H9 (cell line): Measurements from ENCODE around the gene DNAI4. TPM values are rescaled to one million over a fixed set of nuclear protein-coding genes. Genes with fewer than 3 reads are reported as not detected.

Experiments used
- DNase-seq: peaks from one replicate; pipeline ENCODE4 v3.0.0-alpha.2; 2017
- H2AFZ ChIP-seq: one replicate; pipeline ENCODE4 v1.6.1; 2013; ENCODE audit warnings: mild to moderate bottlenecking, low read length, control low read depth, moderate library complexity
- H2AK5ac ChIP-seq: 2 replicates; pipeline ENCODE4 v1.6.1; 2013; ENCODE audit warnings: low read length, control low read depth, mixed read lengths; ENCODE audit not compliant: insufficient read length
- H2BK120ac ChIP-seq: one replicate; pipeline ENCODE4 v1.6.1; 2013; ENCODE audit warnings: low read depth, mild to moderate bottlenecking, low read length, control low read depth, inconsistent platforms; ENCODE audit not compliant: poor library complexity, severe bottlenecking
- H2BK12ac ChIP-seq: 2 replicates; pipeline ENCODE4 v1.6.1; 2013; ENCODE audit warnings: low read length, control low read depth, mixed read lengths, low read depth; ENCODE audit not compliant: insufficient read length
- H2BK15ac ChIP-seq: 2 replicates; pipeline ENCODE4 v1.6.1; 2013; ENCODE audit warnings: low read depth, low read length, control low read depth
- H2BK20ac ChIP-seq: one replicate; pipeline ENCODE4 v1.6.1; 2013; ENCODE audit warnings: low read depth, mild to moderate bottlenecking, low read length, control low read depth, inconsistent platforms; ENCODE audit not compliant: poor library complexity, severe bottlenecking
- H2BK5ac ChIP-seq: 2 replicates; pipeline ENCODE4 v1.6.1; 2013; ENCODE audit warnings: low read length, control low read depth, mixed read lengths; ENCODE audit not compliant: insufficient read length
- H3K14ac ChIP-seq: 2 replicates; pipeline ENCODE4 v1.6.1; 2013; ENCODE audit warnings: low read length, control low read depth; ENCODE audit not compliant: insufficient read depth
- H3K18ac ChIP-seq: 2 replicates; pipeline ENCODE4 v1.6.1; 2013; ENCODE audit warnings: low read depth, mild to moderate bottlenecking, mixed read lengths, low read length, control low read depth; ENCODE audit not compliant: insufficient read length
- H3K23ac ChIP-seq: 2 replicates; pipeline ENCODE4 v1.6.1; 2013; ENCODE audit warnings: low read length, control low read depth, mixed read lengths, low read depth; ENCODE audit not compliant: insufficient read length
- H3K23me2 ChIP-seq: 2 replicates; pipeline ENCODE4 v1.6.1; 2013; ENCODE audit warnings: low read depth, mild to moderate bottlenecking, mixed read lengths, low read length, control low read depth; ENCODE audit not compliant: insufficient read length, poor library complexity, severe bottlenecking
- H3K27ac ChIP-seq: 2 replicates; pipeline ENCODE4 v1.5.1; 2013; ENCODE audit warnings: low read length, control low read depth, mixed read lengths, low read depth; ENCODE audit not compliant: insufficient read length
- H3K27me3 ChIP-seq: 2 replicates; pipeline ENCODE4 v1.6.1; 2013; ENCODE audit warnings: low read length, control low read depth, inconsistent platforms; ENCODE audit not compliant: insufficient read depth
- H3K4ac ChIP-seq: 2 replicates; pipeline ENCODE4 v1.6.1; 2013; ENCODE audit warnings: low read depth, mild to moderate bottlenecking, control low read depth, inconsistent platforms, low read length, moderate library complexity
- H3K4me1 ChIP-seq: 2 replicates; pipeline ENCODE4 v1.6.1; 2013; ENCODE audit warnings: low read length, control low read depth, inconsistent platforms; ENCODE audit not compliant: insufficient read depth
- H3K4me2 ChIP-seq: 2 replicates; pipeline ENCODE4 v1.6.1; 2013; ENCODE audit warnings: low read length, control low read depth, mixed read lengths; ENCODE audit not compliant: insufficient read length, insufficient read depth
- H3K56ac ChIP-seq: 2 replicates; pipeline ENCODE4 v1.6.1; 2013; ENCODE audit warnings: low read depth, mild to moderate bottlenecking, mixed read lengths, low read length, control low read depth; ENCODE audit not compliant: insufficient read length
- H3K79me1 ChIP-seq: 2 replicates; pipeline ENCODE4 v1.6.1; 2013; ENCODE audit warnings: low read depth, mild to moderate bottlenecking, moderate library complexity, low read length, control low read depth, inconsistent platforms; ENCODE audit not compliant: insufficient read depth, poor library complexity, severe bottlenecking
- H3K79me2 ChIP-seq: 2 replicates; pipeline ENCODE4 v1.6.1; 2013; ENCODE audit warnings: low read length, control low read depth, inconsistent platforms; ENCODE audit not compliant: insufficient read depth
- H3K9ac ChIP-seq: 2 replicates; pipeline ENCODE4 v1.6.1; 2013; ENCODE audit warnings: low read length, control low read depth, mixed read lengths; ENCODE audit not compliant: insufficient read length; ENCODE audit errors: extremely low read depth
- H3K9me3 ChIP-seq: one replicate; pipeline ENCODE4 v1.6.1; 2013; ENCODE audit warnings: low read depth, low read length, inconsistent platforms; ENCODE audit not compliant: control insufficient read depth
- H3T11ph ChIP-seq: one replicate; pipeline ENCODE4 v1.6.1; 2013; ENCODE audit warnings: mild to moderate bottlenecking, low read length, control low read depth, inconsistent platforms
- H4K20me1 ChIP-seq: one replicate; pipeline ENCODE4 v1.6.1; 2013; ENCODE audit not compliant: control insufficient read depth, insufficient read length, insufficient read depth
- H4K5ac ChIP-seq: 2 replicates; pipeline ENCODE4 v1.6.1; 2013; ENCODE audit warnings: low read depth, mild to moderate bottlenecking, mixed read lengths, low read length, control low read depth; ENCODE audit not compliant: insufficient read length
- H4K8ac ChIP-seq: replicated peaks from 2 replicates; pipeline ENCODE4 v1.6.1; 2013; ENCODE audit warnings: low read length, control low read depth, mixed read lengths, low read depth; ENCODE audit not compliant: insufficient read length
- H4K91ac ChIP-seq: 2 replicates; pipeline ENCODE4 v1.6.1; 2013; ENCODE audit warnings: low read depth, mild to moderate bottlenecking, moderate library complexity, mixed read lengths, low read length, control low read depth; ENCODE audit not compliant: insufficient read length
- H3K27ac Mint-ChIP-seq, 3 experiments: 2 replicates in 2 of 3; 3 replicates in 1 of 3; pipeline ENCODE4 v1.8.0; 2020 to 2021; ENCODE audit warnings: mixed read lengths in 3 of 3, mild to moderate bottlenecking in 1 of 3, moderate library complexity in 1 of 3
- H3K27me3 Mint-ChIP-seq: 2 replicates; pipeline ENCODE4 v1.8.0; 2021; ENCODE audit warnings: low read depth, mild to moderate bottlenecking, moderate library complexity, mixed read lengths
- H3K36me3 Mint-ChIP-seq, 3 experiments: 2 replicates in 2 of 3; 3 replicates in 1 of 3; pipeline ENCODE4 v1.8.0; 2020 to 2021; ENCODE audit warnings: low read depth in 3 of 3, mixed read lengths in 3 of 3; ENCODE audit not compliant: insufficient read depth in 1 of 3
- H3K4me1 Mint-ChIP-seq, 2 experiments: 2 replicates each; pipeline ENCODE4 v1.8.0; 2020; ENCODE audit warnings: mixed read lengths in 2 of 2
- H3K4me3 Mint-ChIP-seq, 2 experiments: 2 replicates in 1 of 2; 3 replicates in 1 of 2; pipeline ENCODE4 v1.8.0; 2020 to 2021; ENCODE audit warnings: mild to moderate bottlenecking in 2 of 2, mixed read lengths in 2 of 2, moderate library complexity in 1 of 2
- H3K9me3 Mint-ChIP-seq, 2 experiments: 2 replicates in 1 of 2; 3 replicates in 1 of 2; pipeline ENCODE4 v1.8.0; 2020; ENCODE audit warnings: mild to moderate bottlenecking in 2 of 2, mixed read lengths in 2 of 2, moderate library complexity in 1 of 2
- WGBS: extraction: QIAGEN DNeasy Blood & Tissue Kit; methylation state at CpG from one replicate; pipeline ENCODE4 v1.1.7; 2013; ENCODE audit warnings: missing lambda C conversion rate, low lambda C conversion rate, mixed read lengths; ENCODE audit not compliant: insufficient read length; ENCODE audit errors: extremely low coverage; 5-methylcytosine and 5-hydroxymethylcytosine counted together
- total RNA-seq: library from RNA; stranded (reverse); gene quantifications from 2 replicates; pipeline ENCODE4 v1.2.1, GENCODE V29; 2021
- TF ChIP-seq, protein P1 (sequence below): fragments of 200-600 bp; sonication (generic); conservative IDR thresholded peaks from 3 replicates; pipeline ENCODE4 v1.8.0; 2021; ENCODE audit warnings: antibody characterized with exemption, mild to moderate bottlenecking

Gene DNAI4
- total RNA-seq, 1 experiment from 2014 or later: 1.4 TPM

DNA sequence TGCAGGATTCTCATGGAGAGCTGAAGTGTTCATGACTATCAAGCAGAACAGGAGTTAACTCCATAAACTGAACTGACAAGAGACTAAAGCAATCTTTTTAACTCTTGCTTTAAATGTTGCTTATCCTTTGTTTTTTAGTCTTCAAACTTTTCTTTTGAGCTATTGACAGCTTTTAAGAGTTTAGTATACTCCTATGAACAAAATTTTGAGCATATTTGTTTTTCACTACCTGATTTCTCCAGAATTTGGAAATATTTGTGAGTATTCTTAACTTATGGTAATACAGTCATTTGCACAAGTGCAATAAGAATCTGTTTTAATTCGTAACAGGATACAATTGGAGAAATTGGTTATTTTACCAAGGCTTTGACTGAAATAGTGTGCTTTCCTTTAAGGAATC lies 7.2 kb downstream of the DNAI4 start:
- Histone ChIP-seq H3K9me3 (no peaks in the 10 kb centered on the region), H3K27ac (no peak overlapping the region), H3K4me2 (no peak overlapping the region), H3K23me2 (no peaks in the 10 kb centered on the region), H3K79me1 (no peaks in the 10 kb centered on the region), H3T11ph (no peak overlapping the region), H2AFZ (no peak overlapping the region), H3K23ac (no peak overlapping the region), H3K79me2 (no peaks in the 10 kb centered on the region), H3K4me1 (no peaks in the 10 kb centered on the region), H4K5ac (no peak overlapping the region), H4K91ac (no peak overlapping the region), H4K20me1 (no peaks in the 10 kb centered on the region), H2BK20ac (no peak overlapping the region), H3K56ac (no peak overlapping the region), H2BK15ac (no peak overlapping the region), H2AK5ac (no peak overlapping the region), H3K27me3 (no peaks in the 10 kb centered on the region), H2BK120ac (no peak overlapping the region), H4K8ac (no peak overlapping the region), H2BK5ac (no peak overlapping the region), H2BK12ac (no peak overlapping the region), H3K14ac (no peak overlapping the region), H3K4ac (no peak overlapping the region), H3K9ac (no peak overlapping the region), H3K18ac (no peak overlapping the region)
- no CpG with 5 or more reads among the region's 1 CpG for WGBS
- H3K36me3 Mint-ChIP-seq: peaks cover 3 to 23% (median 16%) of the 10 kb centered on the region in 3 experiments; a peak in 6 of 7 replicates
- TF ChIP-seq, protein P1, sequence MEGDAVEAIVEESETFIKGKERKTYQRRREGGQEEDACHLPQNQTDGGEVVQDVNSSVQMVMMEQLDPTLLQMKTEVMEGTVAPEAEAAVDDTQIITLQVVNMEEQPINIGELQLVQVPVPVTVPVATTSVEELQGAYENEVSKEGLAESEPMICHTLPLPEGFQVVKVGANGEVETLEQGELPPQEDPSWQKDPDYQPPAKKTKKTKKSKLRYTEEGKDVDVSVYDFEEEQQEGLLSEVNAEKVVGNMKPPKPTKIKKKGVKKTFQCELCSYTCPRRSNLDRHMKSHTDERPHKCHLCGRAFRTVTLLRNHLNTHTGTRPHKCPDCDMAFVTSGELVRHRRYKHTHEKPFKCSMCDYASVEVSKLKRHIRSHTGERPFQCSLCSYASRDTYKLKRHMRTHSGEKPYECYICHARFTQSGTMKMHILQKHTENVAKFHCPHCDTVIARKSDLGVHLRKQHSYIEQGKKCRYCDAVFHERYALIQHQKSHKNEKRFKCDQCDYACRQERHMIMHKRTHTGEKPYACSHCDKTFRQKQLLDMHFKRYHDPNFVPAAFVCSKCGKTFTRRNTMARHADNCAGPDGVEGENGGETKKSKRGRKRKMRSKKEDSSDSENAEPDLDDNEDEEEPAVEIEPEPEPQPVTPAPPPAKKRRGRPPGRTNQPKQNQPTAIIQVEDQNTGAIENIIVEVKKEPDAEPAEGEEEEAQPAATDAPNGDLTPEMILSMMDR: no peak
- H3K27me3 Mint-ChIP-seq: no peaks in the 10 kb centered on the region
- H3K27ac Mint-ChIP-seq: no peak overlapping the region
- H3K4me1 Mint-ChIP-seq: peaks cover 7 to 13% of the 10 kb centered on the region in 2 experiments
- H3K4me3 Mint-ChIP-seq: no peak overlapping the region
- H3K9me3 Mint-ChIP-seq: peaks cover 0 to 2% of the 10 kb centered on the region in 2 experiments; a peak in 2 of 5 replicates
- DNase-seq: no peak
